DMS 273 (cell line): ENCODE data around the gene NBEAL2.
"Not testable (repeated sequence)": the region's sequence is repeated elsewhere in the genome, so short reads cannot be mapped to it uniquely, and the experiment has no call there.

Experiments
- DNase-seq: peaks from one replicate; lab custom pipeline; 2025; ENCODE audit not compliant: unreplicated experiment; lab: John Stamatoyannopoulos, UW

Gene NBEAL2

GRCh38 chr3:46962990-46963389 lies 16.5 kb upstream of the NBEAL2 start:
- no peak for DNase-seq

- not testable (repeated sequence) for DNase-seq
Observed at GRCh38 chr3:46964038-46964590, 15.4 kb upstream of the NBEAL2 start.

GRCh38 chr3:46965151-46965550 lies 14.3 kb upstream of the NBEAL2 start:
- DNase-seq = no peak

DNA sequence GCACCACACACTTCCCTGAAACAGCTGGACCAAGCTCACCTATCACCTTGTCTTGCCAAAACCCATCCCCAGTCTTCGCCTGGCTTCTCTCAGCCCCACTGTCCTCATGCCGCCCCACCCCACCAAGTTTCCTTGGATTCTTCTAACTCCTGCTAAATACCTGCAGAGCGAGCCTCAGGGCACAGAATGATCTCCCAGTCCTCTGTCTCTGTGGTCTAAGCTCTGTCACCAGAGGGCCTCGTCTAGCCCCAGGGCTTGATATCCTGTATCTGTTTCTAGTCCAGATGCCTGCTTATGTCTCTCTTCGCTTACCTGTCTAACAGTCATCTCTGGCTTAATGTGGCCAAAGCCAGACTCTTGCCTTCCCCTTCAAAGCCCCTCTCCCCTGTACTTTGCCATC lies 12.7 kb upstream of the NBEAL2 start:
- DNase-seq = no peak

- no peak for DNase-seq
Observed at GRCh38 chr3:46968783-46969428, 10.6 kb upstream of the NBEAL2 start.

DNA sequence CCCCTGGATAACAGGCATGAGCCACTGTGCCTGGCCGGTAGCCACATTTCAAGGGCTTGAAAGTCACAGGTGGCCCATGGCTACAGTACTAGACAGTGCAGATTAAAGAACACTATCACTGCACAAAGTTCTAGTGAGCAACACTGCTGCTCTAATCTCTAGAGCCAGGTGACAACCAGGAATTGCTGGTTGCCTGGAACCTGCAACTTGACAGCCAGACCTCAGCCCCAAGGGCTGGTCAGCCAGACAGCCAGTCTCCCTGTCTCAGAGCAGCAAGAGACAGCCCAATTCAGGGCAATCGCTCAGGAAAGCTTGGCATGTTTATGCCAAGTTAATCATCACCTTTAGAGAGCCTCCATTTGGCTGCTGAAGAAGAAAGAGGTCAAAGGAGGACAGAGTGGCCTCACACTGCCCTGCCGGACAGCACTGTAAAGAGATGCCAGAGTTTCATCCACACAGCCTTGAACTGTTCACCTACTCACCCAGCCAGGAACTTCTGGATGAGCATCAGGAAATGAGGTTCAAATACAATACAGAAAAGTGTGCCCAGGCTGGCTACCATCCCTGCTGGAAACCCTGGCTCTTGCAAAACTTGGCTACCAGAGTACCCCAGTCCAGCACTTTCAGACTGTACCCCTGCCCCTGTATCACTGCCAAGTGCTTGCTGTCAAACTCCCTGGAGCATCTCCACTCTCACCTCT lies 8.9 kb upstream of the NBEAL2 start:
- no peak for DNase-seq

DNA sequence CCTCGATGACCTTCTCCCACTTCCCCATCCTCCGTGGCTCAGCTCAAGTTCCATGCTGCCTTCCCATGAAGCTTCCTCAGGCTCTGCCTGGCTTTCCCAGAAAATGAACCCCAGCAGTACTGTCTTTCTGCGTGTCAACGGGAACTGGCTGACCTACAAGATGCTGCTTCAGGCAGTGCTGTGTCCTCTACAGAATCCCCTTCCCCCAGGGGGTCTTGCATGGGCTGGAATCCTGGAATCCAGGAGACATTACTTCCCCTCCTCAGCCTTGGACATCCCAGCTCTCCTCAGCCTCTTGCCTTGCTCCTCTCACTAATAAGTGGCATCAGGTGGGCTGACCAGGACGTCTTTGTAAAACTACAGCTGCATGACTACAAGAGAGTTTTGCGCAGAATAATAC lies 8.3 kb upstream of the NBEAL2 start:
- DNase-seq = no peak

DNA sequence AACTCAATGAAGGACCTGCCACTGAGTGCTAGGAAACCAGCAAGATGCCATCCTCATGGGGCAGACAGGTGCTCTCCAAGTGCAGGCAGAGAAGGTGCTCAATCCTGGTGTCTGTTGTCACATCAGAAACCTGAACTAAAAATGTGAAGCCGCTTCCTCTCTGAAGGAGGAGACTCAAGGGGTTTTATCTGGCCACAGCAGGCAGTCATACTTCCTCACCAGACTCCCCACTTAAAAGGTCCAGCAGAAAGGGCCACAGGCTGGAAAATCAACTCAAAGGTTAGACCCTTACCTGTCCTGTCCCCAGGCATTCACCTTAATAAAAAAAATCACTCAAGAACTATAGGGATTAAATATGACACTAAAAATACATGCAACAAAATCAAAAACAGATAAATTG lies 7.7 kb upstream of the NBEAL2 start:
- DNase-seq = no peak

- DNase-seq = no peak
Observed at GRCh38 chr3:46972396-46972795, 7.1 kb upstream of the NBEAL2 start.

DNA sequence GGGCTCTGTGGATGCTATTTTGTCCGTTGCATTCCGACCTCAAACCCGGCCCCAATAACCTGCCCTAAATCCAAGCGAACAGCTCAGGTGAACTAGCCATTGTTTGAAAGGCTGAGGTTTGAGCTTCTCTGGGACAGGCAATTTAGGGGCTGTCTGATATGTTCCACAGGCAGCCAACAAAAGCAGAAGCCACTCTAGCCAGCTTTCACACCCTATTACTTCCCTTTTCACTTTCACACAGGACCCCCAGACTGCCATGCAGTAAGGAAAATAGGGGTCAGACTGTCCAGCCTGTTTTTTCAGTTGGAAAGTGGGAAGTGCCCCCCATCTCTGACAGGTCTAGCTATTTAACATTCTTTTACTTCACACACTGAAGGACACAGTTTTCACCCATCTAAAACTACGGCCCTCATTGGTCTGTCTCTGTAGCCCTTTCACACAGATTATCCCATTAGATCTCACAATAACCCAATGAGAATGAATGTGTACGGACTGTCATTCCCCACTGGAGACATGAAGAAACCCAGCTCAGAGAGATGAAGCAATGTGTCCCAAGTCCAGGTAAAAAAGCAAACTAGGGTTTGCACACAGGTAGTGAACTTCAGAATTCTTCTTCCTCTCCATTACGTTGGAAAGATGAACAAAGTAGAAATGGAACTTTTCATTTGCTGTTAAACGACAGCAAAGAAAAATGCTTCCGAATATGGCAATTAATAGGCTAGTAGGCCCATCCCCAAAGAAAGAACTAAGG lies 4.9 kb upstream of the NBEAL2 start:
- DNase-seq = no peak

GRCh38 chr3:46976326-46977190 lies 2.9 kb upstream of the NBEAL2 start, which contains the start of gene CCDC12:
TSS of gene CCDC12 (minus strand) at chr3:46976745. CDS start at chr3:46976732, 13 bp downstream.
- DNase-seq = peak; percentile 96

DNA sequence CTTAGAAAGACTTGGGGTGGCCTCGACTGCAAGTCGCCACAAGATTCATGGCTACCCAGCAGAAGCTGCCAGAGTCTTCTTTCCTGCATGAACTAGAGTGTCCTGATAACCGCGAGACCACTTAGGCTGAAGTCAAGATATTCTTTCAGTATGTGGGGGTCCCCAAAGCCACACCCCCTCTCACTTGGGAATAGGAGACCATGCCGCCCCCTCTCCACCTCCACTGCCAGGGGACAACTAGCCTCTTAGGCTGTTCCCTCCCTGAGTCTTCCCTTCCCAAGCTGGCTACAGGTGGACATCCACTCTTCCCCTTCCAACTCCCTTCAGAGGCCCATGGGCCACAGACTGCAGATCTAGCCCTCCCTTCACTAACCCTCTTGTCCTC lies 1.7 kb upstream of the NBEAL2 start:
- no peak for DNase-seq

DNA sequence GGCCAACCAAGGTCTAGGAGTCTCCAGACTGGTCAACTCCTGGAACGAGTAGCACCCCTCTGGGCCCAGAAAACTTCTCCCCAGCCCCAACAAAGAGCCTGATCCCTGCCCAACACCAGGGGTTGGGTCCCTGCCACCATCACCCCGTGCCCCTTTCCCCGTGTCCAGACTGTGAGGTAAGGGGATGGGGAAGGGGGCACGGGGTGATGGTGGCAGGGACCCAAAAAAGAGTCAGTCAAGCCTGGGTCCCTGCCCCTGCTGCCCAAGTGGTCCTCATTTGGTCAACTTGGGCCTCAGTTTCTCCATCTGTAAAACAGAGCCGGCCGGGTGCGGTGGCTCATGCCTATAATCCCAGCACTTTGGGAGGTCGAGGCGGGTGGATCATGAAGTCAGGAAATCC lies 1.1 kb upstream of the NBEAL2 start:
- no peak for DNase-seq

DNA sequence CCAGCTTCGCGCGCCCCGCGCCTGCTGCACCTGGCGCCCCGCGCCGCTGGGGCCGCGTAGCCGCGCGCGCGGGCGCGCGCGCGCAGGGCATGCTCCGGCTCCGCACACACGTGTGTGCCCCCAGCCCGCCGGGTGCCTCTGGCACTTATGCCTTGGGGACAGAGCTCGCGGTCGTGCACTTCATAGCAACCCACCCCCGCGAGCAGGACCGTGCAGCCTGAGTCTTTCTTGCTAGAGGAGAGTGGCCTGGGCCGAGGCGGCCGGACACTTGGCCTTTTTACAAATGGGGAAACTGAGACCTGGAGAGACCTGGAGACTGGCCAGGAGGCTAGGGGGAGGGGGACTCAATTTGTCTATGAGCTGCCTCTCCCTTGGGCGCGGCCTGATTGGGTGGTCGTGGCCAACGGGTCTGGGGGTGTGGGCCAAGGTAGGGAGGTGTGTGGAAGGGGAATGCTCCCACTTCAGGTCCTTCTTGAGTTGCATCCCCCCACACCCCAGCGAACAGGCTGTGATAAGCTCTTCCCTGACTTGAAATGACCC lies 562 bp downstream of the NBEAL2 start:
- DNase-seq = peak; percentile 68

GRCh38 chr3:46981932-46982471 lies 2.5 kb downstream of the NBEAL2 start:
- no peak for DNase-seq

GRCh38 chr3:46982546-46982945 lies 3.1 kb downstream of the NBEAL2 start:
- DNase-seq = no peak

GRCh38 chr3:46984591-46985459 lies 5.4 kb downstream of the NBEAL2 start:
- no peak for DNase-seq

- no peak for DNase-seq
Observed at GRCh38 chr3:46985588-46985987, 6.1 kb downstream of the NBEAL2 start.

DNA sequence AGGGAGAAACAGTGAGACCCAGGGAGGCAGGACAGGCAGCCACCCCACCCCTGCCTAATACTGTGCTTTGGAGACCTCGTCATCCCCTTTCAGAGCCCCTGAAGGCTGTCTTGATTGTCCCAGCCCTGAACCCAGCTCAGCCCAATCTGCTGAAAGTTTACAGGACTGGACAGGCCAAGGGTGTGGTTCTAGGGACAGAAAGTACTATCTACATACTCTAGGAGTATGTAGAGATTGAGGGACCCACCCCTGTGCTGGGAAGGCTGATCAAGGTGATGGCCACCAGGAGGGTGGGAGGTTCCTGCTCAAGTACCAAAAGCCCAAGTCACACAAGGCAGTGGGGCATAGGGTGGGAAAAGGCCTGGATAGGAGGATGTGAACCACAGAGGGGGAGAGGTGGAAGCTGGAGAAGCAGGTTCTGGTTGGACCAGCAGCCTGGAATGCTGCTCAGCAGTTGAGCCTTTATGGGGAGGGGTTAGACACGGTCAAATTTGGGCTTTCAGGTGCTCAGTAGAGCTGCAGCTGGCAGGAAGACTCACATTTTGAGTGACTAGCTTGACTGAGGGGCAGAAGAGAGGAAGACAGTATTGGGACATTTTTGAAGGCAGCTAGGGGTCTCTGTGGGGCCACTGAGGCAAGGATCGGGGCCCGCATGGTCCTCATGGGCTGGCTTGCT lies 6.7 kb downstream of the NBEAL2 start:
- no peak for DNase-seq
